HepG2 (cell line): Measurements from ENCODE around the gene PAPOLB. TPM values are rescaled to one million over a fixed set of nuclear protein-coding genes. Genes with fewer than 3 reads are reported as not detected.

Experiments used
- AKNA ChIP-seq: sonication (generic); formaldehyde crosslinking; IDR thresholded peaks from 2 replicates; pipeline ENCODE4 v1.4.0; 2020; ENCODE audit warnings: missing genetic modification reagents, borderline replicate concordance
- ASH2L ChIP-seq: fragments of 300-600, 200-600 bp; sonication (generic); IDR thresholded peaks from 2 replicates; pipeline ENCODE4 v1.7.0; 2017; ENCODE audit warnings: low read depth, mild to moderate bottlenecking, moderate library complexity, mixed read lengths, low read length; ENCODE audit not compliant: insufficient read length
- ELF1 ChIP-seq: sonication (generic); formaldehyde crosslinking; IDR thresholded peaks from 2 replicates; pipeline ENCODE4 v1.4.0; 2020; ENCODE audit warnings: missing genetic modification reagents
- EZH2 ChIP-seq: conservative IDR thresholded peaks from 2 replicates; pipeline ENCODE4 v1.6.1; 2012; ENCODE audit warnings: mild to moderate bottlenecking, low read depth, low read length, moderate library complexity
- NFAT5 ChIP-seq: sonication (generic); formaldehyde crosslinking; IDR thresholded peaks from 2 replicates; pipeline ENCODE4 v1.4.0; 2020; ENCODE audit warnings: missing genetic modification reagents
- SMAD9 ChIP-seq: sonication (generic); formaldehyde crosslinking; IDR thresholded peaks from 2 replicates; pipeline ENCODE4 v1.5.1; 2020; ENCODE audit warnings: mild to moderate bottlenecking, missing genetic modification reagents
- ZKSCAN1 ChIP-seq: fragments of 150-350 bp; IDR thresholded peaks from 2 replicates; pipeline ENCODE4 v1.6.1; 2014; ENCODE audit warnings: low read length
- ZNF329 ChIP-seq: sonication (generic); formaldehyde crosslinking; IDR thresholded peaks from 2 replicates; pipeline ENCODE4 v1.9.0; 2021; ENCODE audit warnings: low read depth, mild to moderate bottlenecking, missing genetic modification reagents
- ZNF343 ChIP-seq: sonication (generic); formaldehyde crosslinking; IDR thresholded peaks from 2 replicates; pipeline ENCODE4 v1.4.0; 2020; ENCODE audit warnings: mild to moderate bottlenecking, missing genetic modification reagents
- ZNF883 ChIP-seq: sonication (generic); formaldehyde crosslinking; IDR thresholded peaks from 2 replicates; pipeline ENCODE4 v1.5.1; 2020; ENCODE audit warnings: mild to moderate bottlenecking, missing genetic modification reagents; ENCODE audit errors: not compliant biosample characterization
- polyA plus RNA-seq, 8 experiments: library from polyadenylated mRNA; depleted of rRNA in 3 of 8; stranded (reverse) in 7 of 8; unstranded in 1 of 8; fragments of >200 nt; fragmentation: Illumina TruSeq in 4 of 8; extraction: Trizol in 4 of 8; gene quantifications; 2 replicates each; pipeline versions ENCODE4 v1.2.1 to v1.2.3, GENCODE V29; 2011 to 2016; ENCODE audit warnings: low read depth in 4 of 8, missing spikeins in 1 of 8, mixed read lengths in 1 of 8; ENCODE audit not compliant: insufficient read depth in 1 of 8
- total RNA-seq, 5 experiments: library from RNA; depleted of rRNA; stranded (reverse); fragments of >200 nt; fragmentation: Illumina TruSeq; extraction: Trizol; gene quantifications; 2 replicates each; pipeline ENCODE4 v1.2.3, GENCODE V29; 2016; ENCODE audit warnings: low read depth in 1 of 5
- TF ChIP-seq, protein P1 (sequence below): IDR thresholded peaks from 2 replicates; pipeline ENCODE4 v1.6.1; 2012; ENCODE audit warnings: low read length, improper control_type of control experiment

The PAPOLB gene
- total and polyA plus RNA-seq, 2 of the 13 experiments (the other 11 are each of a cell fraction or from before 2014, with no cell fraction given), result not detected

DNA sequence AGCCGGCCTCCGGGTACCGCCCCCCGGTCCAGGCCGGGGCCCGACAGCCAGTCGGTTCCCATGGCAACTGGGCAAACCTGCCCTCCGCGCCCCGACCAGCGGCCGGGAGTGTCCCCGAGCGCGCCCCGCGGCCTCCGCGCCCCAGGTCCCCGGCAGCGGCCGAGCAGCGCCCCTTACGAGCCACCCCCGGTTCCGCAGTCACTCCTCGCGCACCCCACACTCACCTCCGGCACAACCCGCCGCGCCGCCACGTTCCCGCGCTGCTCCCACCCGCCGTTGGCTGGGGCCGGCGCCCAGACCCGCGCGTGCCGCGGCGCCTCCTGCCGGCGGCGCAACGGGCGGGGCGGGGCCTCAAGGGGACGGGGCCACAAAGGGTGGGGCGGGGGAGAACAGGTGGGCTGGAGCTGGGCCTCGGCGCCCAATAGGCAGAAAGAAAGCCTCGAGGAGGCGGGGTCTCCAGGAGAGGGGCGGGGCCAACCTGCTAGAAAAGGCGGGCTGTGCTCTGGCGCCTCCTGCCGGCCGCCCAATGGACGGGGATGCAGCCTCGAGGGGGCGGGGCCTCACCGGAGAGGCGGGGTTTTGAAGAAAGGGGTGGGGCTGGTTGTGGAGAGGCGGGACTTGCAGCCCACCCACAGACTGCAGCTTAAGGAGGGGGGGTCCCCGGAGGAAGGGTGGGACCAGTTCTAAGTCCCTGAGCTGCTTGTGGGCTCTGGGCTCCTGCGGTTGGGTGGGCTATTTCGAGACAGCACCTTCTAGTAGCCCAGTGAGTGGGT lies 21.7 kb upstream of the PAPOLB start, which contains the start of gene RADIL (continued):
- TF ChIP-seq NFAT5 (CRISPR knock-in tag) (no peak), EZH2 (no peak), SMAD9 (CRISPR knock-in tag) (no peak), ASH2L (peak; percentile 19), AKNA (no peak), ELF1 (CRISPR knock-in tag) (no peak), ZNF329 (CRISPR knock-in tag) (no peak), ZNF883 (no peak), ZKSCAN1 (no peak), ZNF343 (CRISPR knock-in tag) (no peak)
- TF ChIP-seq, protein P1, sequence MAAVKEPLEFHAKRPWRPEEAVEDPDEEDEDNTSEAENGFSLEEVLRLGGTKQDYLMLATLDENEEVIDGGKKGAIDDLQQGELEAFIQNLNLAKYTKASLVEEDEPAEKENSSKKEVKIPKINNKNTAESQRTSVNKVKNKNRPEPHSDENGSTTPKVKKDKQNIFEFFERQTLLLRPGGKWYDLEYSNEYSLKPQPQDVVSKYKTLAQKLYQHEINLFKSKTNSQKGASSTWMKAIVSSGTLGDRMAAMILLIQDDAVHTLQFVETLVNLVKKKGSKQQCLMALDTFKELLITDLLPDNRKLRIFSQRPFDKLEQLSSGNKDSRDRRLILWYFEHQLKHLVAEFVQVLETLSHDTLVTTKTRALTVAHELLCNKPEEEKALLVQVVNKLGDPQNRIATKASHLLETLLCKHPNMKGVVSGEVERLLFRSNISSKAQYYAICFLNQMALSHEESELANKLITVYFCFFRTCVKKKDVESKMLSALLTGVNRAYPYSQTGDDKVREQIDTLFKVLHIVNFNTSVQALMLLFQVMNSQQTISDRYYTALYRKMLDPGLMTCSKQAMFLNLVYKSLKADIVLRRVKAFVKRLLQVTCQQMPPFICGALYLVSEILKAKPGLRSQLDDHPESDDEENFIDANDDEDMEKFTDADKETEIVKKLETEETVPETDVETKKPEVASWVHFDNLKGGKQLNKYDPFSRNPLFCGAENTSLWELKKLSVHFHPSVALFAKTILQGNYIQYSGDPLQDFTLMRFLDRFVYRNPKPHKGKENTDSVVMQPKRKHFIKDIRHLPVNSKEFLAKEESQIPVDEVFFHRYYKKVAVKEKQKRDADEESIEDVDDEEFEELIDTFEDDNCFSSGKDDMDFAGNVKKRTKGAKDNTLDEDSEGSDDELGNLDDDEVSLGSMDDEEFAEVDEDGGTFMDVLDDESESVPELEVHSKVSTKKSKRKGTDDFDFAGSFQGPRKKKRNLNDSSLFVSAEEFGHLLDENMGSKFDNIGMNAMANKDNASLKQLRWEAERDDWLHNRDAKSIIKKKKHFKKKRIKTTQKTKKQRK, result no peak
